GM18526 (cell line): Measurements from ENCODE around the gene TMEM44.

ENCODE experiments used
- POLR2A ChIP-seq: IDR thresholded peaks from 3 replicates; pipeline ENCODE4 v1.6.1; 2011; ENCODE audit not compliant: insufficient read length; ENCODE audit errors: extremely low read depth

TMEM44 gene, protein sequence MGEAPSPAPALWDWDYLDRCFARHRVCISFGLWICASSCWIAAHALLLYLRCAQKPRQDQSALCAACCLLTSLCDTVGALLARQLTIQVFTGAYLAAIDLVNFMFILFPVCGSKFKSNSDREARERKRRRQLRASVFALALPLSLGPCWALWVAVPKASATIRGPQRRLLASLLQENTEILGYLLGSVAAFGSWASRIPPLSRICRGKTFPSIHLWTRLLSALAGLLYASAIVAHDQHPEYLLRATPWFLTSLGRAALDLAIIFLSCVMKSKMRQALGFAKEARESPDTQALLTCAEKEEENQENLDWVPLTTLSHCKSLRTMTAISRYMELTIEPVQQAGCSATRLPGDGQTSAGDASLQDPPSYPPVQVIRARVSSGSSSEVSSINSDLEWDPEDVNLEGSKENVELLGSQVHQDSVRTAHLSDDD

DNA sequence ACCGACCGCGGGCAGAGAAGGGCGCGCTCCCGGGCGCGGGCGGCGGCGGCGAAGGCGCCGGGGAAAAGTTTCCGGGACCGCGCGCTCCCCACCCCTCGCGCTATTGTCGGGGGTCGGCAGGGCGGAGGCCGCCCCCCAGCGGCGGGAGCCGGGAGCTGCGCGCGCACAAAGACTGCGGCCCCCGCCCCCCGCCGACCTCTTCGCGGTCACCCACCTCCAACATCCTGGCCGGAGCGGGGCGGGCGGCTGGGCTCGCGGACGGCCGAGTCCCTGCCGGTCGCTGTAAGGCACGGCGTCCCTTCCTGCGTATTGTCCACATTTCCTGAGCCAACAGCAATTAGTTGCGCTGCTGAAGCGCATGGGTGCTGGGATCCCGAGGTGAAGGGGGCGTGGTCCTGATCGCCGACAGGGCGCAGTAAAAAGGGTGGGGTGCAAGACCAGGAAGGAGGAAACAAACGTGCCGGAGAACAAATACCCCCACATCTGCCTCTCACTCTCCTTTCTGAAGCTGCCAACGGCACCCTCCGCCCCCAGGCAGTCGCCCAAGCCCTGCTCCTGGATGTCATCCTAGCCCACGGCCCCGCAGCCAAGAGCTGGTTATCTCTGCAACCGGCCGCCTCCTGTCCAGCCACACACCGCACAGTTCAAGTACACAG is at the start of gene TMEM44:
Gene TMEM44, minus strand, starts transcription at position 71 of the 656 bp plus-strand sequence. CDS start 204 bp downstream, outside the sequence.
- peak; percentile 42 for TF ChIP-seq POLR2A

DNA sequence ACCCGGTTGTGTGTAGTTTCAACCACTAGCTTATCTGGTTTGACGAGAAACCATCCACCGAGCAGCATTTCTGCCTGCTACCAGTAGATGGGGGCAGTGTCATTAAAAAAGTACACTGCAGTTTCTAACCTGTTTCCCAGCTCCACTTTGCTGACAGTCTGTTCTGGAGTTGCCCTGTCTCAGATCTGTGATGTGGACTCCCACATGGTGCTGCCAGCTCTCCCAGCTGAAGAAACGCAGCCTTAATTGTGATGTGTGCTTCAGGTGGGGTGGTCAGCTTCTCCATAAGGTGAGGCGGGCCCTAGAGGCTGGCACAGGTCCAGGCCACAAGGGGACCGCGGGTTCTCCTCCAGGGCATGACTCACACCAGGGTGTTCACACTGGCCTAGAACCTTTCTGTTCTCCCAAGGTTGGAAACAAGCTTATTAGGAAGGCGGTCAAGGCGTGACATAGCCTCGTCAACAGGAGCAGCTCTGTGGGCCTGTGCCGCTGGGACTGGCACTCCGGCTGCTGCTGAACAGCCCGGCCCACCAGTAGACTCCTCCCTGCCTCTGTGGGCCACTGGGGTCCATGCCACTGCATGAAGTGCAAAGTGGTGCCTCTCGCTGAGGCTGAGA is 49.6 kb upstream of the TMEM44 start:
- TF ChIP-seq POLR2A = no peak

DNA sequence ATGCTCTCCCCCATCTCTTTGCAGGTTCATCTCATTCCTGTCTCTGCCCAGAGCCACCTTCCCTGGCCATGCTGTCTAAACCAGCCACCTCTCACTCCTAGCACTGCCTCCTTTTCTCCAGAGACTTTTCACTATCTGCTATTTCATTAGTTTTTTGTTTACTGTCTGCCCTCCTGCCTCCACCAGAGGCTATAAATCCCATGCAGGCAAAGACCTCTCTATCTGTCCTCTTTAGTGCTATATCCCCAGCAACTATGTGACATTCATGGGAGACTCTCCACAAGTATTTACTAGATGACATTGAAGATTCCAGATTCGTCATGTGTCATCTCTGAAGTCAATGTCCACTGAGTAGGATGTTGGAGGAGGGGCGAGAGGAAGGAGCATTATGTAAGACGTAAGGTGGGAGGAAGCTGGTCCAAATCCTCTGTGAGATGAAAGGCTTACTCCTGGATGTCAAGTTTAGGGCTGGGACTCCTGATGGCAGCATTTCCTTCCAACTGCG is 49.0 kb upstream of the TMEM44 start:
- TF ChIP-seq POLR2A = no peak

DNA sequence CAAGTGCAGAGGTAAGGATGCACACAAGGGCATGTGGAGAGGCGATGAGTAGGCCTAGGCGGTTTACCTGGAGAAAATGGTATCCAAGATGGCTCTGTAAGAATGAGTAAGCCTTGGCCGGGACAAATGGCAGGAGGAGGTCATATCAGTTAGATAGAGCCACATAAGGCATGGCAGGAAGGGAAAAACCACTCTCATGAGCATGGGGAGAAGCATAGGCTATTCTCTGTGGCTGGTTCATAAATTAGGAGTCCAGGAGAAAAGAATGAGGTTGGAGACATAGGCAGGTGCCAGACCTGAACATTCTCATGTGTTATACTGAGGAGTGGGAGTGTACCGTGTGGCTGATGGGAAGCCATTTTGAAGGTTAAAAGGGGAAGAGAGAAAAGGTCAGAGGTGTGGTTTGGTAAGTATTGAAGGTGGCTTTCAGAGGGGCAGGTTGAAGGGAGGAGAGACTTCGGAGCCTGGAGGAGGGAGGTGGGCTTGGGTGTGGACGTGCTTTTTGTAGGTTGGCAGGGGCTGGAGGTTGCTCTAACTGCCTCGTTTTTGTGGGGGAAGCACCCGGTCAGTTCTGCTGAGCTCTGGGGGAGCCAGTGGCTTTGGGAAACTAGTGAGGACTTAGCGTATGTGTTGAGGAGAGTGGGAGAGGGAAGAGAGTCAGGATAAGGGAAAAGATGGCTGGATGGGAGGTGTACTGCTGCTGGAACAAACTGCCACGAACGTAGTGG is 47.8 kb upstream of the TMEM44 start:
- TF ChIP-seq POLR2A = no peak

DNA sequence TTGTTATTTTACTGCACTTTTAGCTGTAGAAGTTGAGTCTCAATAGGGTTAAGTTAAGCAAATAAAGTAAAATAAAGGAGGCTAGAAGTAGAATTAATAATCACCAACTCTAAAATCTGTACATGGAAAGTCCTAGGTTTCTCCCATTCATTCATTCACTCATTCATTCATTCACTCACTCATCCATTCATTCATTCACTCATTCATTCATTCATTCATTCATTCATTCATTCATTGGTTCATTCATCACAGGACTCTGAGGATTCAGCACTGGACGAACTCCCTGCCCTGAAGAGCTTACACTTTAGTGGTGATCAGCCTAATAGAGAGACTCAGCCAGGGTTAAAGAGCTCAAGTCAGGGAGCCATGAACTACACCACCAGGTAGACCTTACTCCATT is 43.3 kb upstream of the TMEM44 start:
- TF ChIP-seq POLR2A = no peak

DNA sequence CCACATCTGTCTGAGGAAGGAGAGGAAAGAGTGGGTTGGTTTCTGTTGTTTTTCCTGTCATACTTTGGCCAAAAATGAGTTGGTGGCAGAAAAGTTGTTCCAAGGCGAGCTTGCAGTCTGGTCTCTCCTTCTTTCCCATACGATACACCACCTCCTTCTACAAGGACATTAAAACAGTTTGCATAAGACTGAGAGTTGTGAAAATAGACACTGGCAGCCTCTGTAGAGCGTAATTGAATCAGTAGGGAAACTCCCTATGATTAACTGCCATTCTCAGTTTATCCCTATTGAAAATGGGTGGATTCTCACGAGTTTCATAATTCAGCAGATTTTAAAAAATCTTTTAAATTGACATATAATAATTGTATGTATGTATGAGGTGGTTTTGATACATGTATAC is 42.5 kb upstream of the TMEM44 start:
- TF ChIP-seq POLR2A = no peak

DNA sequence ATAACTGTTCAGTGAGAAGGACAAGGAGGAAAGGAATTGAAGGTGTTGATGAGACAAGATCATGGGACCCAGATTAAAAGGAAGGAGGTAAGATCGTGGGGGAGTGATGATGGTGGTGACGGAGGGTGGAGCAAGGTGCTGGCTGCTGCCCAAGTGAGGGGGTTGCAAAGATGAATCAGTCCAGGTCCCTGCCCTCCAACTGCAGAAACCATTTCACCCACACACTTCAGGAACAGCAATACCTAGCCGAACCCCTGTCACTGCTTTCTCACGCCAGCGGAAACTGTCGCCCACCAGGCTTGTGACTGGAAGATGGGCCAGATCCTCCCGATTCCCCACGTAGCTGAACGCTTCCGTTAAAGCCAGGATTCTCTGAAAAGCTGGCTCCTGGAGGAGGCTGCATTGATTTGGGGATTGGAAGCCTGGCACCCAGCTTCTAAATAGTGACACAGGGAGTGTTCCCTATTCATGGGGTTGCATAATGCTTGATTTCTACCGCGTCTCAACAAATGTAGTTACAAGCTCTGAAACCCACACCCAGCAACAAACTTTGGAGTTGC is 41.9 kb upstream of the TMEM44 start:
- no peak for TF ChIP-seq POLR2A

DNA sequence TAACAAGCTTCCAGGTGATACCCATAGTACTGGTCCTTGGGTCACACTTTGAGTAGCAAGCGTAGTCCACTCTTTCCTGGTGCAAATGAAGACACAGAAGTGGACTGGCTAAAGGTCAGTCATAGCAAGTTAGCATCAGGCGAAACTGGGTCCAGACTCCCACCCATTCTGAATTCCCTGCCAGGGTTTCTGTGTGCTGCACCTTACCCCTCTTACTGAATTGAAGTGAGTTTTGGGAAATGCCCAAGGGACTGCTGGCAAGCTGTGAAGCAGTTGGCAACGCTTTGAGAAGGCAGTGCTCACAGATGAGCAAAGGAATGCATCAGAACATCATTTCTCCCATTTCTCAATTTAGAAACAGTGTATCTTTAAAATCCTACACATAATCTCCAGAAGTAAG is 40.5 kb upstream of the TMEM44 start:
- no peak for TF ChIP-seq POLR2A

DNA sequence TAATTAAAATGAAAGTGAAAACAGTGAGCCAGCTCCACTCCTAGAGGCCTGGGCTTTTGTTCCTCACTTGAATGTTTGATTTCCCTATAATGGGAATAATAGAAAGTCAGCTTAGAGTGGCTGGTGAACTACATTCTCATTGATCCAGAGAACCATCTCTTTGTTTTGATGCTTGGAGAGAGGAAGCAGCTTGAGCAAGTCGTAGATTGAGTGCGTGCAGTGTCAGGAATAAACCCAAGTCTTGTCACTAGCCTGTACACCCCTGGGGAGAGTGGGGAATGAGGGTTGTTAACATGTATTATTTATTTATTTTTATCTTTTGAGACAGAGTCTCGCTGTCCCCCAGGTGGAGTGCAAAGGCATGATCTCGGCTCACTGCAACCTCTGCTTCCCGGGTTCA is 39.7 kb upstream of the TMEM44 start:
- TF ChIP-seq POLR2A = no peak

DNA sequence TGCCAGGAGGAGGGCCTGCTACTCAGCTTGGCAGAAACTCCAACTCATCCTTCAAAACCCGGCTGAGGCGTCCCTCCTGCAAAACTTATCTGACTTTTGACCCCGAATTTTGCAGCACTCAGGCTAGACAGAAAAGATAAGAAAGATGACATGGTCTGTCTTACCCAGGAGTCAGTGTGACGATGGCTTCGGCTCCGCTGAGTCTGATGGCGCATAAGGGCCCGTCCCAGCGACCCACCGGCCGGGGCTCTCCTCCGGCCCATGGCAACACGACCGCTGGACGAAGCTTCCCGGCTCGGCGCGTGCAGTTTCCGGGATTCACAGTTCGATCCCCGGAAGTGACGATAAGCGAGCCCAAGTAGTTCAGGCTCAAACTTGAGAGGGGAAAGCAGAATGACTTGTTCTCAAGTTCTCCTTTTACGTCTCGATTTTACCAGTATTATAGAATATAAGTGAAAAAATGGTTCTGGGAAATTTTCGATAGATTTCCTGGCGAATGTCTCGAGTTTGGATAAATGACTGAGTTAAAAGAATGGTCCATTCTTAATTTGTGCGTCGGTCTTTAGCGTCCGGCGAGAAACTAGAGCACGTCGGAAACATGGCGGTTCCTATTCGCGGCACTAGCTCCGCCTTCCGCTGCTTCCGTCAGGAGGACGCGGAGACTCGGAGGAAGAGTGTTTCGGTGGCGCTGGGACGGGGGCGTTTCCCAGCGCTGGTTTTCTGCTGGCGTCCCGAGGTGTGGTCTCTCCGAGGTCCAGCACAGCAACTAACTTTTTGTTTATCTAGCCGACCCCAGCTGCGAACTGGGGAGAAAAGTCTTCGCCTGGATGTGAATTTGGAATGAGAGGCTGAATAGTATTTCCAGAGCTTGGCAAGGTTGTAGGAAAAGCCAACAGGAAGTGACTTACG is 38.9 kb upstream of the TMEM44 start, which contains the start of gene LSG1:
Gene LSG1, minus strand, starts transcription at position 292 of the 909 bp plus-strand sequence. Its CDS starts 29 bp downstream, at position 263.
- peak; percentile 70 for TF ChIP-seq POLR2A

DNA sequence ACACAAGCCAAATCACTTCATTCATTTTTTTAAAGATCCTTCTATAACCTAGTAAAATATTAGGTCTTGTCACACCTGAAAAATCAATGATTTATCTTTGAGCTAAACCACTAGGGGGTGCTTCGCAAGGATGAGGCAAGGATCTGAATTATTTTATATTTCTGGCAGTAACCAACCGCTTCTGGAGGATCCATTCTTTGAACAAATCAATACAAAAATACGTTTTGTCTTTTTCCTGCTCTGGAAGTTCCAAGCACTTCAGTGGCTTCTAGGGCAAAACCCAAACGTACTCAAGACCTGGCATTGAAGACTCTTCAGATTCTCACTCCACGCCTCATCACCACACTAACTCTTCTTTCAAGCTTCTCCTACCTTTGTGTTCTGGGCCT is 38.3 kb upstream of the TMEM44 start:
- no peak for TF ChIP-seq POLR2A

DNA sequence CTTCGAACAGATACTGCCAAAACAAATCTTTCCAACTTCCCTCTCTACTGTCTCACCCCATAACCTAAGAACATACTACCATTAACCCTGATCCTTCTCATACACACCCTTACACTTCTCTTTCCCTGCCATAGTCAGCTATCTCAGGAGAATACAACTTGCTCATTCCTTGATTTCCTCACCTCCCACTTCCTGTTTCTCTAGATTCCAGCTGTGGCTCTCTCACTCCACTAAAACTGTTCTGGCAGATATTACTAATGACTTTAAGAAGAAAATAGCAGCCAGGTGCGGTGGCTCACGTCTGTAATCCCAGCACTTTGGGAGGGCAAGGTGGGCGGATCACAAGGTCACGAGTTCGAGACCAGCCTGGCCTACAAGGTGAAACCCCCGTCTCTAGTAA is 34.1 kb upstream of the TMEM44 start:
- no peak for TF ChIP-seq POLR2A

DNA sequence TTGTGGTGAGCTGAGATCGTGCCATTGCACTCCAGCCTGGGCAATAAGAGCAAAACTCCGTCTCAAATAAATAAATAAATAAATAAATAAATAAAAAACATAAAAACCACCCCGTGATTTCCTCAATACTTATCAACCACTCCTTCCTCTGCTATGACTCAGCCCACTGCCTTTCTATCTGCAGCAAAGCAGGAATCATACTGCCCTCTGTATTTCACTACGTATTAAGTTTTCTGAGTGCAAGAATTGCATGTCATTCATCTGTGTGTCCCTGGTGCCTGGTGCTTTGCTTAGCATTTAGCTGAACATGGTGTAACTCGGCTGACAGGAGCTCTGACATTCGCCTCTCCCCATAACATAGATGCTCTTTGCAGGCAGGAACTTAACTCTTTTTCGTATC is 31.6 kb upstream of the TMEM44 start:
- TF ChIP-seq POLR2A = no peak

DNA sequence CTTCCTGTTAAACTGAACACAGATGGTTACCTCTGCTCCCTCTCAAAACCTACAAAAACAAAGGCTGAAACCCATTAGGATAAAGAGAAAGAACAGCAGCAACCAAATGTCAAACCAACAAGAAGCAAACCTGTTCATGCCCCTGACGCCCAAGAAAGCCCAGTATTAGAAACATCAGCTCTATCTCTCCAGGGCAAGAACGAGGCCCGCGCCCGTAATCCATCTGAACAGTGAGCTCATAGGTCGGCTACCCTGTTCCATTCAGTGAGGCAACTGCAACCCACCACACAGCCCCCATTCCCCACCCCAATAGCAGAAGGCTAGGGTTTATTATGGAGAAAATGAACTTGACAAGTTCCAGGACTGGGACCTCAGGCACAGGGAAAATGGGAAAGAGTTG is 28.7 kb upstream of the TMEM44 start:
- TF ChIP-seq POLR2A = no peak
